Measurements from ENCODE around the gene HIC1. TPM values are rescaled to one million over a fixed set of nuclear protein-coding genes. Genes with fewer than 3 reads are reported as not detected.

HIC1 gene
- polyA plus RNA-seq, 1 donor = 15.9 TPM

- no peaks in the 10 kb centered on the region for H3K9me3 ChIP-seq (ENCODE audit: control insufficient read depth, low read depth, low read length)
- H3K27me3 ChIP-seq (ENCODE audit: control insufficient read depth, insufficient read depth, low read length) = no peaks in the 10 kb centered on the region
- no CpG with 5 or more reads among the region's 15 CpGs for WGBS (ENCODE audit: insufficient coverage, low lambda C conversion rate)
- H3K4me3 ChIP-seq (ENCODE audit: low read length) = no peak overlapping the region
- peak in 1 of 2 donors; percentile 58 for DNase-seq
- H3K36me3 ChIP-seq (ENCODE audit: control insufficient read depth, insufficient read depth, low read length) = peaks cover 48% of the 10 kb centered on the region
- peaks cover 27% of the 10 kb centered on the region for H3K4me1 ChIP-seq (ENCODE audit: control insufficient read depth, insufficient read depth, low read length)
- peak overlapping the region; percentile 47 for H3K27ac ChIP-seq (ENCODE audit: low read length)
Measured at GRCh38 chr17:2068519-2069051, 13.7 kb downstream of the HIC1 start.

- Histone ChIP-seq H3K4me1 (ENCODE audit: control insufficient read depth, insufficient read depth, low read length) (peaks cover 29% of the 10 kb centered on the region), H3K27ac (ENCODE audit: low read length) (peak overlapping the region; percentile 42), H3K4me3 (ENCODE audit: low read length) (no peak overlapping the region), H3K9me3 (ENCODE audit: control insufficient read depth, low read depth, low read length) (no peaks in the 10 kb centered on the region), H3K36me3 (ENCODE audit: control insufficient read depth, insufficient read depth, low read length) (peaks cover 34% of the 10 kb centered on the region), H3K27me3 (ENCODE audit: control insufficient read depth, insufficient read depth, low read length) (no peaks in the 10 kb centered on the region)
- DNase-seq = no peak
- WGBS (ENCODE audit: insufficient coverage, low lambda C conversion rate) = no CpG with 5 or more reads among the region's 13 CpGs
Measured at GRCh38 chr17:2070241-2071023, 15.5 kb downstream of the HIC1 start.

GRCh38 chr17:2071024-2071385 is 16.1 kb downstream of the HIC1 start:
- Histone ChIP-seq H3K27me3 (ENCODE audit: control insufficient read depth, insufficient read depth, low read length) (no peaks in the 10 kb centered on the region), H3K9me3 (ENCODE audit: control insufficient read depth, low read depth, low read length) (no peaks in the 10 kb centered on the region), H3K4me1 (ENCODE audit: control insufficient read depth, insufficient read depth, low read length) (peaks cover 31% of the 10 kb centered on the region), H3K36me3 (ENCODE audit: control insufficient read depth, insufficient read depth, low read length) (peaks cover 34% of the 10 kb centered on the region), H3K27ac (ENCODE audit: low read length) (peak overlapping the region; percentile 42), H3K4me3 (ENCODE audit: low read length) (no peak overlapping the region)
- WGBS (ENCODE audit: insufficient coverage, low lambda C conversion rate) = 100% methylated on average over 1 of the region's 6 CpGs
- no peak for DNase-seq

- peak in 1 of 2 donors; percentile 62 for DNase-seq
- Histone ChIP-seq H3K4me1 (ENCODE audit: control insufficient read depth, insufficient read depth, low read length) (peaks cover 31% of the 10 kb centered on the region), H3K9me3 (ENCODE audit: control insufficient read depth, low read depth, low read length) (no peaks in the 10 kb centered on the region), H3K27ac (ENCODE audit: low read length) (peak overlapping the region; percentile 42), H3K4me3 (ENCODE audit: low read length) (no peak overlapping the region), H3K36me3 (ENCODE audit: control insufficient read depth, insufficient read depth, low read length) (peaks cover 33% of the 10 kb centered on the region), H3K27me3 (ENCODE audit: control insufficient read depth, insufficient read depth, low read length) (no peaks in the 10 kb centered on the region)
- WGBS (ENCODE audit: insufficient coverage, low lambda C conversion rate) = no CpG with 5 or more reads among the region's 31 CpGs
Measured at GRCh38 chr17:2071455-2072281, 16.8 kb downstream of the HIC1 start.

GRCh38 chr17:2074919-2075318 is 20.0 kb downstream of the HIC1 start:
- no CpG with 5 or more reads among the region's 10 CpGs for WGBS (ENCODE audit: insufficient coverage, low lambda C conversion rate)
- Histone ChIP-seq H3K27ac (ENCODE audit: low read length) (peak overlapping the region; percentile 23), H3K4me3 (ENCODE audit: low read length) (no peak overlapping the region), H3K9me3 (ENCODE audit: control insufficient read depth, low read depth, low read length) (no peaks in the 10 kb centered on the region), H3K27me3 (ENCODE audit: control insufficient read depth, insufficient read depth, low read length) (no peaks in the 10 kb centered on the region), H3K4me1 (ENCODE audit: control insufficient read depth, insufficient read depth, low read length) (peaks cover 17% of the 10 kb centered on the region), H3K36me3 (ENCODE audit: control insufficient read depth, insufficient read depth, low read length) (peaks cover 39% of the 10 kb centered on the region)
- no peak for DNase-seq

DNA sequence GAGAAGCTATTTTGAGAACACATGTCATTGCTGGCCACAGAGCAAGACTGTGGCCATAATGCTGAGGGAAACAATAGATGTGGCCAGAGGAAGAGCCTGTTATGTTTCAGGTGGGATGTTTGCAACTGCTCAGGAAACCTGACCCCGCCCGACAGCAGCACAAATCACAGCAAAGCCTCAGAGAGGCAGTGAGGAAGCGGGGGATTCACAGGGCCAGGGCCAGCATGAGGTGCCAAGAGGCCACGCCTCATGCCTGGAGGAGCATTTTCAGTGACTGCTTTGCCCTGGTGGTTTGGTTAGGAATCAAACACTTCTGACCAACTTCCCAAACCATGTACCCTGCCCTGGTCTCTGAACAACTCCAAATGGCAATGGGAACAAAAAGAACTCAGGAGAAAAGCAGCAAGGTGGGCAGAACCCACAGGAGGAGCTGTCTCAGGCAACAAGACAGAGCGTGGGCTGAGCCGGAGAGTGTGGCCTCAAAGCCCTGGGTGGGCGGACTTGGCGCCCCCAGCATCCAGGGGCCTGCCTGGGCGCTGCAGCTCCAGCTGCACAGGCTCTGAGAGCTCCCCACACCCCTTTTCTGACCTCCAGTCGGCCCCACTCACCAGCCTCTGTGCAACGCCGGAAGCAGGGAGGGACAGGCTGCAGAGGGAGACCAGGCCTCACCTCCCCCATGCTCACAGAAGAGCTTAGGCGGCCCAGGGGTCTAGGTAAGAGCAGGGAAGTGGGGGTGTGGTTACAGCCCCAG is 20.6 kb downstream of the HIC1 start:
- peaks cover 17% of the 10 kb centered on the region for H3K4me1 ChIP-seq (ENCODE audit: control insufficient read depth, insufficient read depth, low read length)
- WGBS (ENCODE audit: insufficient coverage, low lambda C conversion rate) = no CpG with 5 or more reads among the region's 13 CpGs
- no peaks in the 10 kb centered on the region for H3K9me3 ChIP-seq (ENCODE audit: control insufficient read depth, low read depth, low read length)
- no peak for DNase-seq
- peaks cover 42% of the 10 kb centered on the region for H3K36me3 ChIP-seq (ENCODE audit: control insufficient read depth, insufficient read depth, low read length)
- H3K27me3 ChIP-seq (ENCODE audit: control insufficient read depth, insufficient read depth, low read length) = no peaks in the 10 kb centered on the region
- no peak overlapping the region for H3K4me3 ChIP-seq (ENCODE audit: low read length)
- peak overlapping the region; percentile 26 for H3K27ac ChIP-seq (ENCODE audit: low read length)

DNA sequence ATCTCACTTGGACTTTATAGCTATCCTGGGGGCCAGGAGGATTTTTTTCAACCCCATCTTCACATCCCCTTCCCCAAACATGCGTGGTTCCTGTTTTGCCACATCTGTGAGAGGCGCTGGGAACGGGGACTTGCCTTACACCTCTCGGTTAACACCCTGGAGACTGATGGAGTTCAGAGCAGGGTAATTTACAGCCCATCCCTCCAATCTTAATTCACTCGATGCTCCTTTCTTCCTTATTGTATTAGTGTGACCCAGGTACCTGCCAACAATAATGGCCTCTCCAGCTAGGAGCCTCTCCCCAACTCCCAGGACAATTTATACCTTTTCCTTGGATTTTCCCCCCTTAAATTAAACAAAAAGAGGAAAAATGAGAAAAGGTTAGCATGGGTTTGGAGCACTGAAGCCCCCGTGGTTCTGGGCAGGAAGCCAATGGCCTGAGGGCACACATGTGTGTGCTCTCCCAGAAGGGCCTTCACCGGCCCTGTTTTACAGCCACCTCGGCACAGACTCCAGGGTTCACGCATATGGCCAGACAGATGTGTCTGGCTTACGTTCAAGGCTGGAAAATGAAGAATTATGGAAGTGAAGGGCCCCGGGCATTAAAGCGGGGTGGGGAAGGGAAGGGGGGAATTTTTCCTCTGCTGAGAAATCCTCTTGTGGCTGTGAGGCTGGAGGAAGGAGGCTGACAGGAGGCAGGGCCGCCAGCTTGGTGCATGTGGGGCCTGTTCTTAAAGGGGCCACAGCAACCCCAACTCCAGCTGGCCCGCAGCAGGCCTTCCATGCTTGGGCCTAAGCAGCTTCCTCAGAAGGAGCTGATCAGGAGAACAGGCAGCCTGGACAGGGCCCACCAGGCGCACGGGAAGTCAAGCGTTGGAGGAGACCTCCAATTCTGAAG is 21.4 kb downstream of the HIC1 start:
- no CpG with 5 or more reads among the region's 17 CpGs for WGBS (ENCODE audit: insufficient coverage, low lambda C conversion rate)
- H3K27ac ChIP-seq (ENCODE audit: low read length) = peak overlapping the region; percentile 26
- H3K9me3 ChIP-seq (ENCODE audit: control insufficient read depth, low read depth, low read length) = no peaks in the 10 kb centered on the region
- H3K27me3 ChIP-seq (ENCODE audit: control insufficient read depth, insufficient read depth, low read length) = no peaks in the 10 kb centered on the region
- H3K4me1 ChIP-seq (ENCODE audit: control insufficient read depth, insufficient read depth, low read length) = peaks cover 23% of the 10 kb centered on the region
- H3K4me3 ChIP-seq (ENCODE audit: low read length) = no peak overlapping the region
- peaks cover 44% of the 10 kb centered on the region for H3K36me3 ChIP-seq (ENCODE audit: control insufficient read depth, insufficient read depth, low read length)
- peak in 1 of 2 donors; percentile 24 for DNase-seq

DNA sequence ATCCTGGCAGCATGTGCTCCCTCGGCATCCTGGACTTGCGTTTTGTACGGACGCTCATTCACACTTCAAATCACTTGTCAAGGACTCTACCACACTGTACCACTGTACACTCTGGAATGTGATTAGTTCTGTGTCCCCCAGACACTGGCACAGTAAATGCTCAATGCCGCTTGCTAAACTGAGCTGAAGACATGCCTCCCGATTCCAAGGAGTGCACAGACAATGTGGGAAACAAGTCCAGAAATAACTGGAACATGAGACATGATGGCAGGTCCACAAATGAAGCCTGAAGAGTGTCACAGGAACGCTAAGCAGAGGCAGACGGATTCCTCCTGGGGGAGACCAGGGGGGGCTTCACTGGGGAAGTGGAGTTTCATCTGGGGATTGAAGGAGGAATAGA is 22.1 kb downstream of the HIC1 start:
- 100% methylated on average over 1 of the region's 8 CpGs for WGBS (ENCODE audit: insufficient coverage, low lambda C conversion rate)
- H3K27me3 ChIP-seq (ENCODE audit: control insufficient read depth, insufficient read depth, low read length) = no peaks in the 10 kb centered on the region
- peak overlapping the region; percentile 26 for H3K27ac ChIP-seq (ENCODE audit: low read length)
- H3K36me3 ChIP-seq (ENCODE audit: control insufficient read depth, insufficient read depth, low read length) = peaks cover 44% of the 10 kb centered on the region
- no peak overlapping the region for H3K4me3 ChIP-seq (ENCODE audit: low read length)
- no peaks in the 10 kb centered on the region for H3K9me3 ChIP-seq (ENCODE audit: control insufficient read depth, low read depth, low read length)
- H3K4me1 ChIP-seq (ENCODE audit: control insufficient read depth, insufficient read depth, low read length) = peaks cover 30% of the 10 kb centered on the region
- DNase-seq = no peak

DNA sequence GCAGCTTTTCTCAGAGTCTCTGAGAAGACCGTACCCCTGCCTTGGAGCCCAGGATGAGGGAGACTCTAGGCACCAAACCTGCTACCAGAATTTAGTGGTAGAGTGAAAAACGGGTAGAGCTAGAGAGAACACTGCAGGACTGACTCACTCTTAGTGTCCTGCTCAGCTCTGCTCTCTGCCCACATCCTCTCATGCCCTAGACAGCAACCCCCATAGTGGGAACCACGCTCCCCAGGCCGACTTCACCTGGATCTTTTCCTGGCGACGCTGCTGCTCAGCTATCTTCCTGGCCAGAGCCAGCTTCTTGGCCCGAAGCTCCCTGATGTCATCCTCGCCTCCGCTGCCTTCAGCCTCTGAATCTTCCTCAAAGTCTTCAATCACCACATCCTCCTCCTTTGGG is 26.7 kb downstream of the HIC1 start:
- no peak for DNase-seq

More for the DNA sequence above, 26.7 kb downstream of the HIC1 start:
- H3K4me1 ChIP-seq (ENCODE audit: control insufficient read depth, insufficient read depth, low read length) = peaks cover 59% of the 10 kb centered on the region
- no peaks in the 10 kb centered on the region for H3K9me3 ChIP-seq (ENCODE audit: control insufficient read depth, low read depth, low read length)
- H3K27me3 ChIP-seq (ENCODE audit: control insufficient read depth, insufficient read depth, low read length) = no peaks in the 10 kb centered on the region
- no CpG with 5 or more reads among the region's 9 CpGs for WGBS (ENCODE audit: insufficient coverage, low lambda C conversion rate)
- H3K4me3 ChIP-seq (ENCODE audit: low read length) = no peak overlapping the region
- peaks cover 35% of the 10 kb centered on the region for H3K36me3 ChIP-seq (ENCODE audit: control insufficient read depth, insufficient read depth, low read length)
- peak overlapping the region; percentile 94 for H3K27ac ChIP-seq (ENCODE audit: low read length)
